GM20000 (cell line): ENCODE data around the gene LMTK3.

Experiments
- DNase-seq: peaks from one replicate; pipeline ENCODE4 v3.0.0; 2012; ENCODE audit warnings: low spot score
- CTCF ChIP-seq: IDR thresholded peaks from 2 replicates; pipeline ENCODE4 v1.5.1; 2012; ENCODE audit warnings: mild to moderate bottlenecking, control low read depth; ENCODE audit errors: extremely low read depth, missing control alignments

The LMTK3 gene

DNA sequence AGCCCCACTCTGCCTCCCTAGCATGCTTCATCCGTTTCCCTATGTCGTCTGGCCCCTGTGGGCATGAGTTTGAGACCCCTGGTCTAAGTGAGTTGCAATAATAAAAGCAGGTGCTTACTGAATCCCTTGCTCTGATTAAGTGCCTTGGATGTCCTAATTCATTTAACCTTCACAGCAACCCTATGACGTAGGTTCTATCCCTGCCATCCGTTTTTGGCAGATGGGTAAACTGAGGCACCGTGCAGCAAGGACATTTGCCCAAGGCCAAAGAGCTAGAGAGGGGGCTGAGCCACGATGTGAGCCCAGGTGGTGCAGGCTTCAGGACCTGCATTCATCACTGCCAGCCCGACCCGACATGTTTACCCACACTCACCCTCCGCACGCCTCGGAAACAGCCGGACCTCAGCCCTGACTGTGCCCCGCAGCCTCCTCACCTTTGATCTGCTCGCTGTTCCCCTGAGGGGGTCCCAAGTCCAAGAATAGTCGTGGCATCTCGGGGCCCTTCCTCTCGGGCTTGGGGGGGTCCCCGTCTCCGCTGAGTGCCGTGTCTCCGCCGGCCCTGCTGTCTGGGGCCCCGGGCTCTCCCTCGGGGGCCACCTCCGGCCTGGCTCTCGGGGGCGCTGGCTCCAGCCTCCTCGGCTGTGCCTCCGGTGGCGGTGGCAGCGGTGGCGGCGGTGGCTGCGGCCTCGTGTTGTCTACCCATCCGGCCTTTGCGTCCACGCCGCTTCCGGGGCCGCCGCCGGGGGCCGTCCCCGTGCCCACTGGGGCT is 14.5 kb downstream of the LMTK3 start:
- TF ChIP-seq CTCF, result no peak
- DNase-seq, result no peak

GRCh38 chr19:48495396-48495795 is 16.2 kb downstream of the LMTK3 start:
- DNase-seq, result no peak
- TF ChIP-seq CTCF, result no peak

GRCh38 chr19:48493718-48494401 is 17.8 kb downstream of the LMTK3 start:
- TF ChIP-seq CTCF, result no peak
- DNase-seq, result no peak

GRCh38 chr19:48492925-48493717 is 18.5 kb downstream of the LMTK3 start:
- no peak for TF ChIP-seq CTCF
- peak; percentile 98 for DNase-seq

- no peak for TF ChIP-seq CTCF
- no peak for DNase-seq
Measured at GRCh38 chr19:48491793-48492123, 19.9 kb downstream of the LMTK3 start.

- DNase-seq, result peak; percentile 97
- no peak for TF ChIP-seq CTCF
Measured at GRCh38 chr19:48490981-48491792, 20.4 kb downstream of the LMTK3 start.
